Measurements from ENCODE around the gene ZNF354C. TPM values are rescaled to one million over a fixed set of nuclear protein-coding genes. Genes with fewer than 3 reads are reported as not detected.
A peak's percentile ranks its signal among the peaks of the same experiment; 100 is the strongest.

ZNF354C gene
- total RNA-seq, 3 donors from 2014 or later = 7.4 to 11.6 (median 8.2) TPM

DNA sequence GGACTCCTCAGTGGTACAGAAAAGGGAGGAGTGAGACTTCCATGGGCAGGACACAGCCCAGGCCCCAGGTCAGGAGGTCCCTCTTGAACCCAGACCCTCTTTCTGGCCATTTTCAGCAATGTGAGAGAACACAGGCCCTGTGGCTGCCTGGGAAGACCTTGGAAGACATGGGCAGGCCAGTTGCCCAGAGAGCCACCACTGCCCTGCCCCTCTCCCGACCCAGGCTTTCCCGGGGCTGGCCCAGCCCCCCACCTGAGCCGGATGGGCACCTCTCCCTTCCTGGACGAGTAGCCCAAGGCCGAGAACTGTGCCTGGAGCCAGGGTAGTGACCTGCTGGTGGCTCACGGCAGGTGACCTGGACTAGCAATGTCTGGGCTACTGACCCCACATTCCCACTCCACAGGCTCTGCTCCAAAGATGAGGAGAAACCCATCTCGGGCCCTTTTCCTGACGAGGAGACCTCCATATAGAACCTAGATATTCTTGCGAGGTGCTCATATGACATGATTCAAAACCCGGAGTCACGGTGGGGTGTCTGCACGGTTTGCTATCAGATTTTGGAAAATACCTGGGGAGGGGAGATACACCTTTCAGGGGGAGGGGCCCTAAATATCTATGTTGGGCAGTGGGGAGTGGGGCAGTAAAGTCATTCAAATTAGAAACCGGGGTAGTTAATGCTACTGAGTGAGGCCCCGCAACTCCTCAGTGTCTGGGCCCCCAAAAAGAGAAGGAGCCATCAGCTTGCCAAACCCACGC is 59.4 kb downstream of the ZNF354C start:
- H3K27me3 ChIP-seq = no peaks in the 10 kb centered on the region
- H3K4me1 ChIP-seq = no peaks in the 10 kb centered on the region
- peaks cover 34 to 61% of the 10 kb centered on the region in 2 donors for H3K9me3 ChIP-seq
- intact Hi-C loops (cut with DNase I; ENCODE audit: low total_unique reads) = no loop called here
- DNase-seq (ENCODE audit: low spot score in 2 of 2) = peak in 1 of 2 donors; percentile 42
- TF ChIP-seq POLR2AphosphoS5 (IDR thresholded peaks at IDR 0.05) = no peak
- TF ChIP-seq POLR2A (IDR thresholded peaks at IDR 0.05) = no peak
- TF ChIP-seq, protein P1, sequence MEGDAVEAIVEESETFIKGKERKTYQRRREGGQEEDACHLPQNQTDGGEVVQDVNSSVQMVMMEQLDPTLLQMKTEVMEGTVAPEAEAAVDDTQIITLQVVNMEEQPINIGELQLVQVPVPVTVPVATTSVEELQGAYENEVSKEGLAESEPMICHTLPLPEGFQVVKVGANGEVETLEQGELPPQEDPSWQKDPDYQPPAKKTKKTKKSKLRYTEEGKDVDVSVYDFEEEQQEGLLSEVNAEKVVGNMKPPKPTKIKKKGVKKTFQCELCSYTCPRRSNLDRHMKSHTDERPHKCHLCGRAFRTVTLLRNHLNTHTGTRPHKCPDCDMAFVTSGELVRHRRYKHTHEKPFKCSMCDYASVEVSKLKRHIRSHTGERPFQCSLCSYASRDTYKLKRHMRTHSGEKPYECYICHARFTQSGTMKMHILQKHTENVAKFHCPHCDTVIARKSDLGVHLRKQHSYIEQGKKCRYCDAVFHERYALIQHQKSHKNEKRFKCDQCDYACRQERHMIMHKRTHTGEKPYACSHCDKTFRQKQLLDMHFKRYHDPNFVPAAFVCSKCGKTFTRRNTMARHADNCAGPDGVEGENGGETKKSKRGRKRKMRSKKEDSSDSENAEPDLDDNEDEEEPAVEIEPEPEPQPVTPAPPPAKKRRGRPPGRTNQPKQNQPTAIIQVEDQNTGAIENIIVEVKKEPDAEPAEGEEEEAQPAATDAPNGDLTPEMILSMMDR (IDR thresholded peaks at IDR 0.05) = no peak
- H3K36me3 ChIP-seq = no peaks in the 10 kb centered on the region
- H3K4me3 ChIP-seq = no peak overlapping the region
- no peak overlapping the region for H3K27ac ChIP-seq

DNA sequence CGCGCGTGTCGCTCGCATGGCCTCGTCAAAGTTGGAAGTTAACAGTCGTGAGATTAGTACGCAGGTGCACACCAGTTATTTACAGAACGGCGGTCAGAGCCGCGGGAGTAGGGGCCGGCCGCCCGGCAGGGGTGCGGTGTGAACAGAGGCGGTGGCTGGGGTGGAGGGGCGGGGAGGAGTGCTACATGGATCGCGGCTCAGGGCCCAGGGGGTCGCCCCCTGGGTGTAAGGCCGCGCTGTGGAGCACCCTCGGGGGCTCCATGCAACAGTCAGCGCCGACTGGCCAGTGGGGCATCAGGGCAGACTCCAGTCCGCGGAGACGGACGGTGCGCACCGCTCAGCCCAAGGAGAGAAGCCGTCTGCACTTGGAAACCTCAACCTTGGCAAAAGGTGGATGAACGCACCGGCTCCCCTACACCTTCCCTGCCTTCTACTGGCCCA is 60.3 kb downstream of the ZNF354C start:
- intact Hi-C loops (cut with DNase I; ENCODE audit: low total_unique reads) = no loop called here
- Histone ChIP-seq H3K4me1 (no peaks in the 10 kb centered on the region), H3K9me3 (peaks cover 25 to 52% of the 10 kb centered on the region in 2 donors), H3K36me3 (no peaks in the 10 kb centered on the region), H3K4me3 (no peak overlapping the region), H3K27me3 (no peaks in the 10 kb centered on the region), H3K27ac (no peak overlapping the region)
- DNase-seq (ENCODE audit: low spot score in 2 of 2) = peak in 1 of 2 donors; percentile 24
- TF ChIP-seq POLR2AphosphoS5 (IDR thresholded peaks at IDR 0.05) = no peak
- TF ChIP-seq, protein P1 (IDR thresholded peaks at IDR 0.05) = no peak

DNA sequence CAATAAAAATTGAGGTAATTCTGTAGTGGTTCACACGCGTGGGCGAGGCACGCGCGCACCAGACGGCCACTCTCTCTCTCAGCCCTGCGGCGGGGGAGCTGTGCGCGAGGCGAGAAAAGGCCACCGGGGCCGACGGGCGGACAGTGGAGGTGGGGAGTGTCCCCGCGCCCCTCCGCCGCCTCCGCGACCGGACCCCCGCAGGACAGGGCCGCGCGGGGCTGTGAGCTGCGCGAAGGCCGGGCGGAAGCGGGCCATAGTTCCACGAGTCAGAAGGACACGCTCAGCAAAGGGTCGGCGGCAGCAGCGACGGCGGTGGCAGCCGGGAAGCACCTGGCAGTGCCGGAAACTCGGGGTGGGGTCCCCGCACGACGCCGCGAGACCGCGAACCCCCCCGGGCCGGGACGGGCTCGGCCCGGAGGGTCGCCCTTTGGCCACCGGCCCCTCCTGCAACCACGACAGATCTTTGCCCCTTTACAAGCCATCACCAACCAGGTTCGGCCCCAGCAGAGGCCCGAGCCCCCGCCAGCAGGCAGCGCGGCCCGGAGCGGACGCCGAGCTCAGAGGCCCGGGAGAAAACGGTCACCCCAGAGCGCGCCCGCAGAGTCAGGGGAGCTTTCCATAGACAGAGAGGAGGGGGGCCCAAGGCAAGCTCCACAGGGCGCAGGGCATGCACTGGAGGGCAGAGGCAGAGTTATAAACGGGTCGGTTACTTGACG is 60.9 kb downstream of the ZNF354C start:
- no peak overlapping the region for H3K4me3 ChIP-seq
- no peaks in the 10 kb centered on the region for H3K36me3 ChIP-seq
- no peak for TF ChIP-seq POLR2A (IDR thresholded peaks at IDR 0.05)
- TF ChIP-seq, protein P1 (IDR thresholded peaks at IDR 0.05) = no peak
- no peak for TF ChIP-seq POLR2AphosphoS5 (IDR thresholded peaks at IDR 0.05)
- peak in 1 of 2 donors; percentile 30 for DNase-seq (ENCODE audit: low spot score in 2 of 2)
- no peaks in the 10 kb centered on the region for H3K4me1 ChIP-seq
- peaks cover 18 to 47% of the 10 kb centered on the region in 2 donors for H3K9me3 ChIP-seq
- H3K27ac ChIP-seq = no peak overlapping the region
- intact Hi-C loops (cut with DNase I; ENCODE audit: low total_unique reads) = no loop called here
- H3K27me3 ChIP-seq = no peaks in the 10 kb centered on the region

DNA sequence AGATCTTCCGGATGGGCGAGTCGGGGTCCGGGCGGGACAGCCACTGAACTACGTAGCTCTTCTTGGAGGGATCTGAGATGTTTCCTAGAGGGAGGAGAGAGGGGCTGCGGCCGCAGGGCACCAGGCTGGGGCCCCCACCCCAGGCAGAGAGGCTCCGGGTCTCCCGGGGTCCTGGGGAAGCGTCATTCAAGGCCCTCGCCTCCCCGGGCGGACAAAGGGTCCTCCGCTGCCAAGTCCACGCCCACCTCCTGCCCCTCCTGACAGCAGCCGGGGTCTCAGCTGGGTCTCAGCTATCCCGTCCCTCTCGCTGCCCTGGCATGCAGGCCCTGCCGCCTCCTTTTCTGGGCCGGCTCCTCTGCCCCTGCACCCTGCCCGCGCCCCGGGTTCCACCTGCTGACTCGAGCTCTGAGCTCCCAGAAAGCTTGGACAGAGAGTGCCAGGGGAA is 61.5 kb downstream of the ZNF354C start:
- peaks cover 15 to 41% of the 10 kb centered on the region in 2 donors for H3K9me3 ChIP-seq
- no peaks in the 10 kb centered on the region for H3K36me3 ChIP-seq
- no peak for DNase-seq (ENCODE audit: low spot score in 2 of 2)
- no peak overlapping the region for H3K4me3 ChIP-seq
- no peaks in the 10 kb centered on the region for H3K27me3 ChIP-seq
- H3K4me1 ChIP-seq = no peaks in the 10 kb centered on the region
- no peak for TF ChIP-seq POLR2AphosphoS5 (IDR thresholded peaks at IDR 0.05)
- TF ChIP-seq, protein P1 (IDR thresholded peaks at IDR 0.05) = no peak
- no peak for TF ChIP-seq POLR2A (IDR thresholded peaks at IDR 0.05)
- intact Hi-C loops (cut with DNase I; ENCODE audit: low total_unique reads) = no loop called here
- H3K27ac ChIP-seq = no peak overlapping the region

Measured in breast epithelium (tissue), 4 donors.